ENCODE data around the gene MYLIP. TPM values are rescaled to one million over a fixed set of nuclear protein-coding genes. Genes with fewer than 3 reads are reported as not detected.

Gene MYLIP
- total and polyA plus RNA-seq, 2 of the 13 experiments (the other 11 are each of a cell fraction or from before 2014, with no cell fraction given) = 3.4 to 10.8 TPM

GRCh38 chr6:16122197-16122596, 6.7 kb upstream of the MYLIP start:
- H3K27ac ChIP-seq (ENCODE audit: extremely low read length, insufficient read depth, low read length) = no peak overlapping the region
- H2AFZ ChIP-seq (ENCODE audit: low read length) = no peak overlapping the region
- POLR2A ChIA-PET = no interaction called here
- peaks cover 0 to 33% of the 10 kb centered on the region in 2 experiments; a peak in 4 of 5 replicates for H3K27me3 ChIP-seq (ENCODE audit: control insufficient read depth in 1 of 2, insufficient read depth in 2 of 2, low read length in 2 of 2)
- no peak overlapping the region for H3K9ac ChIP-seq (ENCODE audit: insufficient read depth, low read depth, low read length)
- FAIRE-seq (no peak), ATAC-seq (no peak), DNase-seq (ENCODE audit: low spot score) (no peak)
- BruUV-seq (replicated peaks) = no TSS peak
- no peaks in the 10 kb centered on the region for H4K20me1 ChIP-seq (ENCODE audit: insufficient read depth, low read length)
- H3K4me2 ChIP-seq (ENCODE audit: low read depth, low read length) = no peak overlapping the region
- H3K79me2 ChIP-seq (ENCODE audit: insufficient read depth, low read length) = no peaks in the 10 kb centered on the region
- TF ChIP-seq REXO4 (CRISPR knock-in tag; IDR thresholded peaks at IDR 0.05; ENCODE audit: borderline replicate concordance) (no peak), BATF2 (CRISPR knock-in tag; IDR thresholded peaks at IDR 0.05) (no peak), MATR3 (CRISPR knock-in tag; IDR thresholded peaks at IDR 0.05) (no peak), GABPB1 (CRISPR knock-in tag; IDR thresholded peaks at IDR 0.05) (no peak), ZNF275 (CRISPR knock-in tag; IDR thresholded peaks at IDR 0.05; ENCODE audit: borderline replicate concordance) (no peak), MIER3 (CRISPR knock-in tag; IDR thresholded peaks at IDR 0.05; ENCODE audit: borderline replicate concordance) (no peak), RARG (CRISPR knock-in tag; IDR thresholded peaks at IDR 0.05; ENCODE audit: low read depth) (no peak), MBD4 (IDR thresholded peaks at IDR 0.05; ENCODE audit: borderline replicate concordance, low read length) (no peak), KDM6A (CRISPR knock-in tag; IDR thresholded peaks at IDR 0.05; ENCODE audit: low read depth) (no peak), PHF5A (CRISPR knock-in tag; IDR thresholded peaks at IDR 0.05; ENCODE audit: low read depth, unreplicated experiment) (no peak), MAX (IDR thresholded peaks at IDR 0.05) (no peak), HNF4A (CRISPR knock-in tag; IDR thresholded peaks at IDR 0.05) (no peak), HNRNPUL1 (IDR thresholded peaks at IDR 0.05; ENCODE audit: low read depth, low read length) (no peak), SKI (IDR thresholded peaks at IDR 0.05; ENCODE audit: partially characterized antibody) (no peak)
- CTCF ChIA-PET (ENCODE audit: low intra/inter-chr PET ratio, low total read pairs) = no interaction called here
- in situ Hi-C loops (cut with HindIII; ENCODE audit: extremely low pct_ligation_motif_present, low pct_unique_long_range_greater_than_20kb) (no loop called here), intact Hi-C loops (cut with micrococcal nuclease; ENCODE audit: unreplicated experiment) (no loop called here)
- no peak overlapping the region for H3K4me3 ChIP-seq (replicated peaks in 1 of 3; ENCODE audit: insufficient read depth in 1 of 3, low read depth in 2 of 3, low read length in 3 of 3)
- no peaks in the 10 kb centered on the region for H3K9me3 ChIP-seq (ENCODE audit: low read length)
- no peaks in the 10 kb centered on the region for H3K36me3 ChIP-seq (replicated peaks in 1 of 2; ENCODE audit: control insufficient read depth in 1 of 2, insufficient read depth in 2 of 2, low read length in 2 of 2)
- H3K4me1 ChIP-seq (ENCODE audit: insufficient read depth, low read length) = no peaks in the 10 kb centered on the region
